H9 (cell line): ENCODE results near the gene SAMD7. TPM values are rescaled to one million over a fixed set of nuclear protein-coding genes. Genes with fewer than 3 reads are reported as not detected.

Source experiments
- DNase-seq: peaks from one replicate; pipeline ENCODE4 v3.0.0-alpha.2; 2017
- H2AFZ ChIP-seq: one replicate; pipeline ENCODE4 v1.6.1; 2013; ENCODE audit warnings: mild to moderate bottlenecking, low read length, control low read depth, moderate library complexity
- H2AK5ac ChIP-seq: 2 replicates; pipeline ENCODE4 v1.6.1; 2013; ENCODE audit warnings: low read length, control low read depth, mixed read lengths; ENCODE audit not compliant: insufficient read length
- H2BK120ac ChIP-seq: one replicate; pipeline ENCODE4 v1.6.1; 2013; ENCODE audit warnings: low read depth, mild to moderate bottlenecking, low read length, control low read depth, inconsistent platforms; ENCODE audit not compliant: poor library complexity, severe bottlenecking
- H2BK12ac ChIP-seq: 2 replicates; pipeline ENCODE4 v1.6.1; 2013; ENCODE audit warnings: low read length, control low read depth, mixed read lengths, low read depth; ENCODE audit not compliant: insufficient read length
- H2BK15ac ChIP-seq: 2 replicates; pipeline ENCODE4 v1.6.1; 2013; ENCODE audit warnings: low read depth, low read length, control low read depth
- H2BK20ac ChIP-seq: one replicate; pipeline ENCODE4 v1.6.1; 2013; ENCODE audit warnings: low read depth, mild to moderate bottlenecking, low read length, control low read depth, inconsistent platforms; ENCODE audit not compliant: poor library complexity, severe bottlenecking
- H2BK5ac ChIP-seq: 2 replicates; pipeline ENCODE4 v1.6.1; 2013; ENCODE audit warnings: low read length, control low read depth, mixed read lengths; ENCODE audit not compliant: insufficient read length
- H3K14ac ChIP-seq: 2 replicates; pipeline ENCODE4 v1.6.1; 2013; ENCODE audit warnings: low read length, control low read depth; ENCODE audit not compliant: insufficient read depth
- H3K18ac ChIP-seq: 2 replicates; pipeline ENCODE4 v1.6.1; 2013; ENCODE audit warnings: low read depth, mild to moderate bottlenecking, mixed read lengths, low read length, control low read depth; ENCODE audit not compliant: insufficient read length
- H3K23ac ChIP-seq: 2 replicates; pipeline ENCODE4 v1.6.1; 2013; ENCODE audit warnings: low read length, control low read depth, mixed read lengths, low read depth; ENCODE audit not compliant: insufficient read length
- H3K23me2 ChIP-seq: 2 replicates; pipeline ENCODE4 v1.6.1; 2013; ENCODE audit warnings: low read depth, mild to moderate bottlenecking, mixed read lengths, low read length, control low read depth; ENCODE audit not compliant: insufficient read length, poor library complexity, severe bottlenecking
- H3K27ac ChIP-seq: 2 replicates; pipeline ENCODE4 v1.5.1; 2013; ENCODE audit warnings: low read length, control low read depth, mixed read lengths, low read depth; ENCODE audit not compliant: insufficient read length
- H3K27me3 ChIP-seq: 2 replicates; pipeline ENCODE4 v1.6.1; 2013; ENCODE audit warnings: low read length, control low read depth, inconsistent platforms; ENCODE audit not compliant: insufficient read depth
- H3K4ac ChIP-seq: 2 replicates; pipeline ENCODE4 v1.6.1; 2013; ENCODE audit warnings: low read depth, mild to moderate bottlenecking, control low read depth, inconsistent platforms, low read length, moderate library complexity
- H3K4me1 ChIP-seq: 2 replicates; pipeline ENCODE4 v1.6.1; 2013; ENCODE audit warnings: low read length, control low read depth, inconsistent platforms; ENCODE audit not compliant: insufficient read depth
- H3K4me2 ChIP-seq: 2 replicates; pipeline ENCODE4 v1.6.1; 2013; ENCODE audit warnings: low read length, control low read depth, mixed read lengths; ENCODE audit not compliant: insufficient read length, insufficient read depth
- H3K56ac ChIP-seq: 2 replicates; pipeline ENCODE4 v1.6.1; 2013; ENCODE audit warnings: low read depth, mild to moderate bottlenecking, mixed read lengths, low read length, control low read depth; ENCODE audit not compliant: insufficient read length
- H3K79me1 ChIP-seq: 2 replicates; pipeline ENCODE4 v1.6.1; 2013; ENCODE audit warnings: low read depth, mild to moderate bottlenecking, moderate library complexity, low read length, control low read depth, inconsistent platforms; ENCODE audit not compliant: insufficient read depth, poor library complexity, severe bottlenecking
- H3K79me2 ChIP-seq: 2 replicates; pipeline ENCODE4 v1.6.1; 2013; ENCODE audit warnings: low read length, control low read depth, inconsistent platforms; ENCODE audit not compliant: insufficient read depth
- H3K9ac ChIP-seq: 2 replicates; pipeline ENCODE4 v1.6.1; 2013; ENCODE audit warnings: low read length, control low read depth, mixed read lengths; ENCODE audit not compliant: insufficient read length; ENCODE audit errors: extremely low read depth
- H3K9me3 ChIP-seq: one replicate; pipeline ENCODE4 v1.6.1; 2013; ENCODE audit warnings: low read depth, low read length, inconsistent platforms; ENCODE audit not compliant: control insufficient read depth
- H3T11ph ChIP-seq: one replicate; pipeline ENCODE4 v1.6.1; 2013; ENCODE audit warnings: mild to moderate bottlenecking, low read length, control low read depth, inconsistent platforms
- H4K20me1 ChIP-seq: one replicate; pipeline ENCODE4 v1.6.1; 2013; ENCODE audit not compliant: control insufficient read depth, insufficient read length, insufficient read depth
- H4K5ac ChIP-seq: 2 replicates; pipeline ENCODE4 v1.6.1; 2013; ENCODE audit warnings: low read depth, mild to moderate bottlenecking, mixed read lengths, low read length, control low read depth; ENCODE audit not compliant: insufficient read length
- H4K8ac ChIP-seq: replicated peaks from 2 replicates; pipeline ENCODE4 v1.6.1; 2013; ENCODE audit warnings: low read length, control low read depth, mixed read lengths, low read depth; ENCODE audit not compliant: insufficient read length
- H4K91ac ChIP-seq: 2 replicates; pipeline ENCODE4 v1.6.1; 2013; ENCODE audit warnings: low read depth, mild to moderate bottlenecking, moderate library complexity, mixed read lengths, low read length, control low read depth; ENCODE audit not compliant: insufficient read length
- H3K27ac Mint-ChIP-seq, 3 experiments: 2 replicates in 2 of 3; 3 replicates in 1 of 3; pipeline ENCODE4 v1.8.0; 2020 to 2021; ENCODE audit warnings: mixed read lengths in 3 of 3, mild to moderate bottlenecking in 1 of 3, moderate library complexity in 1 of 3
- H3K27me3 Mint-ChIP-seq: 2 replicates; pipeline ENCODE4 v1.8.0; 2021; ENCODE audit warnings: low read depth, mild to moderate bottlenecking, moderate library complexity, mixed read lengths
- H3K36me3 Mint-ChIP-seq, 3 experiments: 2 replicates in 2 of 3; 3 replicates in 1 of 3; pipeline ENCODE4 v1.8.0; 2020 to 2021; ENCODE audit warnings: low read depth in 3 of 3, mixed read lengths in 3 of 3; ENCODE audit not compliant: insufficient read depth in 1 of 3
- H3K4me1 Mint-ChIP-seq, 2 experiments: 2 replicates each; pipeline ENCODE4 v1.8.0; 2020; ENCODE audit warnings: mixed read lengths in 2 of 2
- H3K4me3 Mint-ChIP-seq, 2 experiments: 2 replicates in 1 of 2; 3 replicates in 1 of 2; pipeline ENCODE4 v1.8.0; 2020 to 2021; ENCODE audit warnings: mild to moderate bottlenecking in 2 of 2, mixed read lengths in 2 of 2, moderate library complexity in 1 of 2
- H3K9me3 Mint-ChIP-seq, 2 experiments: 2 replicates in 1 of 2; 3 replicates in 1 of 2; pipeline ENCODE4 v1.8.0; 2020; ENCODE audit warnings: mild to moderate bottlenecking in 2 of 2, mixed read lengths in 2 of 2, moderate library complexity in 1 of 2
- WGBS: extraction: QIAGEN DNeasy Blood & Tissue Kit; methylation state at CpG from one replicate; pipeline ENCODE4 v1.1.7; 2013; ENCODE audit warnings: missing lambda C conversion rate, low lambda C conversion rate, mixed read lengths; ENCODE audit not compliant: insufficient read length; ENCODE audit errors: extremely low coverage; 5-methylcytosine and 5-hydroxymethylcytosine counted together
- total RNA-seq: library from RNA; stranded (reverse); gene quantifications from 2 replicates; pipeline ENCODE4 v1.2.1, GENCODE V29; 2021
- TF ChIP-seq, protein P1 (sequence below): fragments of 200-600 bp; sonication (generic); conservative IDR thresholded peaks from 3 replicates; pipeline ENCODE4 v1.8.0; 2021; ENCODE audit warnings: antibody characterized with exemption, mild to moderate bottlenecking

SAMD7 gene
- total RNA-seq, 1 experiment from 2014 or later, result not detected

DNA sequence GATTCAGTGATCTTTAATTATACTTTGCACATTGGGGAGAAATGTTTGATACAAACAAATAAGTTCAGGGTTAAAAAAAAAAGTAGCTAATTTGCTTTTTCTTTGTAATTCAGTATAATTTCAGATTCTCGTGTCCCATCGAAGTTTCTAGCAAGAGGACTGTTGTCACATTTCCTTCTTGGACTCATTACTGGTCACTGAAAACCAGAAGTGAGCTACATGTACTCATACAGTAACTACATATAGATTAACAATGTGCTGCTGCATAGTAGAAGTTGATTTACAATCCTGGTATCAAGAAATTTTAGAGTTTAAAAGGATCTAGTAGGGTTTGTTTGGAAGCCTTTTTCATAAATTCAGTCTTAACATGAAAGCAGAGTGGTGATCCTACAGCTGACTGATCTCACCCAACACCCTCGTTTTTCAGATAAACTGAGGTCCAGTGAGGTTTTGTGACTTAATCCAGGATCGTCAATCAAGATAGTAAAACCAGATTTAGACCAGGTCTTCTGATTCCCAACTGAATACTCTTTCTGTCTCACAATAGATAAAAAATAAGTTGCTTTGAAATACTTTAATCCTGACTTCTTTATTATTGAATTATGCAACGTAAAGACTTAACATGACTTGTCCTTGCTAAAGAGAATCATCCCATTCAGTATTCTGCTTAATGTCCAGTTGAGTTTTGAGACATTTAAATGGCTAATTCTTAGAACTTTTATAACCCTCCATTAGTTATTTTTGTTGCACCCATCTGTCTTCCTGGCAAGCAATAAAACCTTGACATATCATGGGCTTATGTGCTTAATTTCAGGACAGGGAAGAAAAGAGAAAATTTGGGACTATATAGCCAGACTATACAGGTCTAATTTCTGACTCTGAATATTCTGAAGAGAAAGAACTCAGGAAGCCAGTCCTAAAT is 58.1 kb downstream of the SAMD7 start:
- Histone ChIP-seq H2BK20ac (no peak overlapping the region), H4K8ac (no peak overlapping the region), H4K20me1 (no peaks in the 10 kb centered on the region), H3K4me1 (no peaks in the 10 kb centered on the region; the same call in 1 of the 2 replicates), H3K79me2 (peaks cover 29% of the 10 kb centered on the region; the same call in 1 of the 2 replicates), H2BK120ac (no peak overlapping the region), H3K18ac (no peak overlapping the region), H3K56ac (no peak overlapping the region), H3K79me1 (peaks cover 2% of the 10 kb centered on the region), H2BK5ac (no peak overlapping the region), H4K91ac (no peak overlapping the region), H3T11ph (no peak overlapping the region), H3K27me3 (no peaks in the 10 kb centered on the region), H3K27ac (no peak overlapping the region), H3K23ac (no peak overlapping the region), H3K9me3 (no peaks in the 10 kb centered on the region), H3K4ac (no peak overlapping the region), H3K23me2 (peaks cover 4% of the 10 kb centered on the region), H3K9ac (no peak overlapping the region), H2AK5ac (no peak overlapping the region), H3K4me2 (no peak overlapping the region), H4K5ac (no peak overlapping the region), H2BK15ac (no peak overlapping the region), H2BK12ac (no peak overlapping the region), H2AFZ (no peak overlapping the region), H3K14ac (no peak overlapping the region)
- H3K27me3 Mint-ChIP-seq, result no peaks in the 10 kb centered on the region
- 0 out of 5 replicates have a peak overlapping the region, but pooled peaks of 1 of the 2 experiments have one; percentile 88 for H3K4me3 Mint-ChIP-seq
- H3K4me1 Mint-ChIP-seq, result peaks cover 29 to 34% of the 10 kb centered on the region in 2 experiments
- peaks cover 0 to 8% (median 5%) of the 10 kb centered on the region in 3 experiments; a peak in 4 of 7 replicates for H3K36me3 Mint-ChIP-seq
- no peaks in the 10 kb centered on the region; a peak in 1 of 5 replicates for H3K9me3 Mint-ChIP-seq
- TF ChIP-seq, protein P1, sequence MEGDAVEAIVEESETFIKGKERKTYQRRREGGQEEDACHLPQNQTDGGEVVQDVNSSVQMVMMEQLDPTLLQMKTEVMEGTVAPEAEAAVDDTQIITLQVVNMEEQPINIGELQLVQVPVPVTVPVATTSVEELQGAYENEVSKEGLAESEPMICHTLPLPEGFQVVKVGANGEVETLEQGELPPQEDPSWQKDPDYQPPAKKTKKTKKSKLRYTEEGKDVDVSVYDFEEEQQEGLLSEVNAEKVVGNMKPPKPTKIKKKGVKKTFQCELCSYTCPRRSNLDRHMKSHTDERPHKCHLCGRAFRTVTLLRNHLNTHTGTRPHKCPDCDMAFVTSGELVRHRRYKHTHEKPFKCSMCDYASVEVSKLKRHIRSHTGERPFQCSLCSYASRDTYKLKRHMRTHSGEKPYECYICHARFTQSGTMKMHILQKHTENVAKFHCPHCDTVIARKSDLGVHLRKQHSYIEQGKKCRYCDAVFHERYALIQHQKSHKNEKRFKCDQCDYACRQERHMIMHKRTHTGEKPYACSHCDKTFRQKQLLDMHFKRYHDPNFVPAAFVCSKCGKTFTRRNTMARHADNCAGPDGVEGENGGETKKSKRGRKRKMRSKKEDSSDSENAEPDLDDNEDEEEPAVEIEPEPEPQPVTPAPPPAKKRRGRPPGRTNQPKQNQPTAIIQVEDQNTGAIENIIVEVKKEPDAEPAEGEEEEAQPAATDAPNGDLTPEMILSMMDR, result no peak
- H3K27ac Mint-ChIP-seq, result no peak overlapping the region; a peak in 2 of 7 replicates
- DNase-seq, result no peak
- WGBS, result no CpG with 5 or more reads among the region's 5 CpGs
